NCI-H1048 (cell line): Measurements from ENCODE around the gene DIP2C.

Experiments
- DNase-seq: peaks from one replicate; lab custom pipeline; 2025; lab: John Stamatoyannopoulos, UW

Gene DIP2C

GRCh38 chr10:494149-494542 is 195.3 kb downstream of the DIP2C start:
- no peak for DNase-seq

GRCh38 chr10:493391-494148 is 195.9 kb downstream of the DIP2C start:
- no peak for DNase-seq

- DNase-seq = no peak
Measured at GRCh38 chr10:492836-493235, 196.6 kb downstream of the DIP2C start.

GRCh38 chr10:491667-492424 is 197.6 kb downstream of the DIP2C start:
- no peak for DNase-seq

- DNase-seq = no peak
Measured at GRCh38 chr10:490891-491571, 198.4 kb downstream of the DIP2C start.

- DNase-seq = no peak
Measured at GRCh38 chr10:490256-490655, 199.2 kb downstream of the DIP2C start.

- no peak for DNase-seq
Measured at GRCh38 chr10:489330-489729, 200.1 kb downstream of the DIP2C start.

- no peak for DNase-seq
Measured at GRCh38 chr10:488933-489215, 200.6 kb downstream of the DIP2C start.

- no peak for DNase-seq
Measured at GRCh38 chr10:488081-488932, 201.2 kb downstream of the DIP2C start.

GRCh38 chr10:486666-487322 is 202.7 kb downstream of the DIP2C start:
- DNase-seq = no peak

GRCh38 chr10:486206-486605 is 203.3 kb downstream of the DIP2C start:
- no peak for DNase-seq

- no peak for DNase-seq
Measured at GRCh38 chr10:485776-486175, 203.7 kb downstream of the DIP2C start.

GRCh38 chr10:484925-485661 is 204.4 kb downstream of the DIP2C start:
- no peak for DNase-seq

- DNase-seq = no peak
Measured at GRCh38 chr10:484441-484924, 205.0 kb downstream of the DIP2C start.

- no peak for DNase-seq
Measured at GRCh38 chr10:483261-483660, 206.2 kb downstream of the DIP2C start.

GRCh38 chr10:482848-483247 is 206.6 kb downstream of the DIP2C start:
- no peak for DNase-seq

GRCh38 chr10:482051-482501 is 207.4 kb downstream of the DIP2C start:
- no peak for DNase-seq

- no peak for DNase-seq
Measured at GRCh38 chr10:481628-482027, 207.8 kb downstream of the DIP2C start.

- DNase-seq = no peak
Measured at GRCh38 chr10:480928-481552, 208.4 kb downstream of the DIP2C start.

GRCh38 chr10:480498-480927 is 209.0 kb downstream of the DIP2C start:
- DNase-seq = no peak
